HEK293T (cell line): ENCODE results near the gene OVOL1.

Experiments
- CTCF ChIA-PET: fragments of 350-600 bp; formaldehyde crosslinking; extraction: SDS; loops from one replicate; lab custom pipeline; 2021; ENCODE audit warnings: antibody characterized with exemption, inconsistent platforms; lab: Yijun Ruan, JAX
- POLR2A ChIA-PET: fragments of 350-600 bp; formaldehyde crosslinking; extraction: SDS; loops from one replicate; lab custom pipeline; 2020; ENCODE audit warnings: antibody characterized with exemption, inconsistent platforms; lab: Yijun Ruan, JAX
- DNase-seq: peaks from one replicate; pipeline ENCODE4 v3.0.0; 2012; ENCODE audit warnings: mixed read lengths; ENCODE audit errors: extremely low spot score
- ARNT ChIP-seq: fragments of 450-650 bp; IDR thresholded peaks from 2 replicates; pipeline ENCODE4 v1.6.1; 2017; ENCODE audit warnings: mild to moderate bottlenecking
- BHLHE40 ChIP-seq: fragments of 450-650 bp; IDR thresholded peaks from 2 replicates; pipeline ENCODE4 v1.6.1; 2016; ENCODE audit warnings: mild to moderate bottlenecking, moderate library complexity, borderline replicate concordance
- CTBP1 ChIP-seq: fragments of 450-650 bp; IDR thresholded peaks from 2 replicates; pipeline ENCODE4 v1.6.1; 2016; ENCODE audit warnings: borderline replicate concordance
- ELF4 ChIP-seq: fragments of 450-650 bp; IDR thresholded peaks from 2 replicates; pipeline ENCODE4 v1.6.1; 2017; ENCODE audit warnings: antibody characterized with exemption
- FOXA1 ChIP-seq: fragments of 450-650 bp; IDR thresholded peaks from 2 replicates; pipeline ENCODE4 v1.6.1; 2016; ENCODE audit warnings: mild to moderate bottlenecking
- FOXK2 ChIP-seq: fragments of 450-650 bp; IDR thresholded peaks from 2 replicates; pipeline ENCODE4 v1.6.1; 2016; ENCODE audit warnings: mild to moderate bottlenecking
- FOXM1 ChIP-seq: fragments of 450-650 bp; IDR thresholded peaks from 2 replicates; pipeline ENCODE4 v1.6.1; 2017; ENCODE audit warnings: mild to moderate bottlenecking, borderline replicate concordance
- HDGF ChIP-seq: fragments of 450-650 bp; IDR thresholded peaks from 2 replicates; pipeline ENCODE4 v1.6.1; 2017; ENCODE audit warnings: antibody characterized with exemption, borderline replicate concordance
- L3MBTL2 ChIP-seq: fragments of 450-650 bp; conservative IDR thresholded peaks from 2 replicates; pipeline ENCODE4 v1.6.1; 2016; ENCODE audit warnings: mild to moderate bottlenecking
- LEF1 ChIP-seq: fragments of 450-650 bp; IDR thresholded peaks from 2 replicates; pipeline ENCODE4 v1.6.1; 2017; ENCODE audit warnings: mild to moderate bottlenecking, borderline replicate concordance
- NFRKB ChIP-seq: fragments of 450-650 bp; IDR thresholded peaks from 2 replicates; pipeline ENCODE4 v1.6.1; 2016; ENCODE audit warnings: mild to moderate bottlenecking, moderate library complexity
- PKNOX1 ChIP-seq: fragments of 450-650 bp; IDR thresholded peaks from 2 replicates; pipeline ENCODE4 v1.6.1; 2016
- SP1 ChIP-seq: fragments of 450-650 bp; IDR thresholded peaks from 2 replicates; pipeline ENCODE4 v1.6.1; 2017
- SUZ12 ChIP-seq: fragments of 450-650 bp; IDR thresholded peaks from 2 replicates; pipeline ENCODE4 v1.6.1; 2016; ENCODE audit warnings: mild to moderate bottlenecking
- TARDBP ChIP-seq: fragments of 450-650 bp; IDR thresholded peaks from 2 replicates; pipeline ENCODE4 v1.6.1; 2016
- ZNF384 ChIP-seq: fragments of 450-650 bp; IDR thresholded peaks from 2 replicates; pipeline ENCODE4 v1.6.1; 2016

OVOL1 gene

DNA sequence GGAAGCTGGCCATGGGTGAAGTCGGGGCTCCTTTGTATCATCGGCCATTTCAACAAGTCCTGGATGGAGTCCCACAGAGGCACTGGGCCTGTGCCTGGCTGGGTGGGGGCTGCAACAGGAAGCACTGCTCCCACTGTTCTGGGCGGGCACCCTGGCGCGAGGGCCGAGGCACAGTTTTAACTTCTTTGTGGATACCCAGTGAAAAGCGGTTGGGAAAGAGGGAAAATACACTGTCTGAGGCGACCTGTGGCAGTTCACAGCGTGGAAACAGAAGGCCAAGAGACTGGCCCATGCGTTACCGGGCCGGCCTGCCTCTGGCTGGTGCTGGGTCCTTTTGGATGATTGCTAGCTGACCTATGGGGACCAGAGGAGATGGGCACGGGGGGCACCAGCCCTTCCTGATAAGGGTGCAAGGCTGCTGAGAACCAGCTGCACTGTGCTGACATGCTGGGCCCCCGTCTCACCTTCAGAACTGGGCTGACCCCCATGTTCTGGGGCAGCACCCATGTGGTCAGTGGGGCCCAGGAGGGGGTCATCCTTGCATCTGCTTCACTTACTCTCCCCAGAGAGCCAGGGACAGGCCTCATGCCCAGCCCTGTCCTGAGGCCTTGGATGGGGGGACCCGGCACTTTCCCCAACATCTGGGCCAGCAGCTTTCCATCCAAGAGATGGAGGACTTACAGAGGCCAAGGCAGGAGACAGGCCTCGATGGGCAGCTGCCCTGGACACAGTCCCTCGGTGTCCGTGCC is 4.2 kb downstream of the OVOL1 start:
- CTCF ChIA-PET = interaction anchor here (3.9 kb wide), 1 partner anchor 11 kb away, joined by 23 read pairs; the partner anchor contains the start of gene AP5B1
- DNase-seq = no peak
- TF ChIP-seq PKNOX1 (no peak), FOXA1 (no peak), FOXK2 (no peak), ARNT (no peak), TARDBP (no peak), FOXM1 (no peak), CTBP1 (no peak), SUZ12 (no peak), BHLHE40 (no peak), LEF1 (no peak), NFRKB (no peak), ELF4 (no peak), ZNF384 (no peak)
- POLR2A ChIA-PET = interaction anchor here (1.6 kb wide), 1 partner anchor 11 kb away, joined by 4 read pairs; no protein-coding TSS in a partner anchor

DNA sequence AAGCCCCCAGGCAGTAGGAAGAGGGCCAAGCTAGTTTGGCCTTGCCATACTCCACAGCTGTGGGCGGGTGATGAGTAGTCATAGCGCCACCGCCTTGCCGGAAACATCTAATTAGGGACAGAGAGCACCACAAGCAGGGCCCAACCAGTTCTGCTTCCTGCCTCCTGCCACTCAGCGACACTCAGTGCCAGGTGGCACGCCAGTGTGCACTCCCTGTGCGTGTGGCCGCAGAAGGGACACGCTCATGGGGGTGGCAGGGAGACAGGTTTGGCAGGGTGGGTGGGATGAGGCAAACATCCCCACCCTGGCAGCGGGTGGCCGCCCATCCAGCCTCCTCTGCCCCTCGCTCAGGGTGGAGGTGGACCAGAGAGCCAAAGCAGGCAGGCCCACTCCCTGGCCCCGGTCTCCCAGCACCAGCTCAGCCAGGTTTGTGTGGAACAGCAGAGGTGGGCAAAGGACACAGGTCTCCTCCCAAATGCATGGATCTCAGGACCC is 4.9 kb downstream of the OVOL1 start:
- no peak for DNase-seq
- no peak for TF ChIP-seq ELF4
- TF ChIP-seq FOXM1 = no peak
- TF ChIP-seq L3MBTL2 = no peak
- TF ChIP-seq ZNF384 = no peak
- no peak for TF ChIP-seq CTBP1
- no peak for TF ChIP-seq FOXA1
- CTCF ChIA-PET = interaction anchor here (3.9 kb wide), 1 partner anchor 12 kb away, joined by 23 read pairs; the partner anchor contains the start of gene AP5B1

GRCh38 chr11:65792456-65792855 is 5.6 kb downstream of the OVOL1 start:
- TF ChIP-seq SUZ12 (no peak), LEF1 (no peak), FOXA1 (no peak), SP1 (no peak), TARDBP (no peak), FOXM1 (no peak), CTBP1 (no peak), FOXK2 (no peak), L3MBTL2 (no peak), ELF4 (no peak), HDGF (no peak), BHLHE40 (no peak), NFRKB (no peak), ZNF384 (no peak), ARNT (no peak)
- POLR2A ChIA-PET = no interaction called here
- DNase-seq = no peak
- CTCF ChIA-PET = no interaction called here

More for the DNA sequence above, 4.9 kb downstream of the OVOL1 start:
- POLR2A ChIA-PET = interaction anchor here (1.6 kb wide), 1 partner anchor 12 kb away, joined by 4 read pairs; no protein-coding TSS in a partner anchor

- CTCF ChIA-PET = interaction anchor here (0.6 kb wide), 1 partner anchor 28 kb away, joined by 3 read pairs; no protein-coding TSS in a partner anchor
- POLR2A ChIA-PET = no interaction called here
- no peak for TF ChIP-seq NFRKB
- no peak for TF ChIP-seq HDGF
- no peak for TF ChIP-seq FOXK2
- TF ChIP-seq TARDBP = no peak
- TF ChIP-seq PKNOX1 = no peak
- TF ChIP-seq FOXM1 = no peak
- TF ChIP-seq ARNT = no peak
- TF ChIP-seq LEF1 = no peak
- TF ChIP-seq ELF4 = no peak
- TF ChIP-seq SP1 = no peak
- DNase-seq = no peak
Observed at GRCh38 chr11:65793144-65793581, 6.3 kb downstream of the OVOL1 start.

- DNase-seq = no peak
- no peak for TF ChIP-seq L3MBTL2
- no peak for TF ChIP-seq FOXA1
- TF ChIP-seq BHLHE40 = no peak
- TF ChIP-seq FOXK2 = no peak
- ChIA-PET CTCF (interaction anchor here (0.5 to 1.8 kb wide), 2 partner anchors 14 to 689 kb away, joined by 3 to 5 read pairs; no protein-coding TSS in a partner anchor), POLR2A (no interaction called here)
Observed at GRCh38 chr11:65793625-65794400, 7.0 kb downstream of the OVOL1 start.

DNA sequence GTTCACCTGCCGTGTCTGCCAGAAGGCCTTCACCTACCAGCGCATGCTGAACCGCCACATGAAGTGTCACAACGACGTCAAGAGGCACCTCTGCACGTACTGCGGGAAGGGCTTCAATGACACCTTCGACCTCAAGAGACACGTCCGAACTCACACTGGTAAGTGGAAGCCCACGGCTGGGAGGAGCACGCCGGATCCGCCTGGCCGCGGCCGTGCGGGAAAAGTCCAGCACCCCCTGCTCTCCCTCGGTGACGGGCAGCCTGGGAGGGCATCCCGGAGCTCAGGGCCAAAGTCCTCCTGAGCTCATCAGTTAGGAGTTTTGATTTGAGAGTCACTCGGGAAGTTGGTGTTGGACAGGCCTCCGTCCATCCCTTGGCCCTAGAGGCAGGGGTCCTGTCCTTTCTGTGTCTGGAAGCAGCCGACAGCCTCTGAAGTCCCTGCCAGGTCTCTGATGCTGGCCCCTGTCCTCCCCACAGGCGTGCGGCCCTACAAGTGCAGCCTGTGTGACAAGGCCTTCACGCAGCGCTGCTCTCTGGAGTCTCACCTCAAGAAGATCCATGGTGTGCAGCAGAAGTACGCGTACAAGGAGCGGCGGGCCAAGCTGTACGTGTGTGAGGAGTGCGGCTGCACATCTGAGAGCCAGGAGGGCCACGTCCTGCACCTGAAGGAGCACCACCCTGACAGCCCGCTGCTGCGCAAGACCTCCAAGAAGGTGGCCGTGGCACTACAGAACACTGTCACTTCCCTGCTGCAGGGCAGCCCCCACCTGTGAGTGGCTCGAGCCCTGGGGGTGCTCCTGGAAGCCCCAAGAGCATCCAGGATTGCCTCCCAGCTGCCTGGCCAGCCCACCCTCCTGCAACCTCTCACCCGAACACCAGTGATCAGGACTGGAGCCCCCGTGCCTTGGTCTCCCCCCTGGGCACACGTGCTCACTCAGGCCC is 8.0 kb downstream of the OVOL1 start:
- CTCF ChIA-PET = interaction anchor here (1.8 kb wide), 1 partner anchor 15 kb away, joined by 5 read pairs; no protein-coding TSS in a partner anchor
- POLR2A ChIA-PET = no interaction called here
- no peak for TF ChIP-seq HDGF
- TF ChIP-seq SUZ12 = no peak
- no peak for TF ChIP-seq ELF4
- TF ChIP-seq SP1 = no peak
- DNase-seq = no peak
